GM12891 (cell line): ENCODE results near the gene SOX11.

Experiments
- DNase-seq: peaks from one replicate; pipeline ENCODE4 v3.0.0; 2011; ENCODE audit warnings: low spot score; ENCODE audit not compliant: insufficient read length
- FAIRE-seq: peaks from 2 replicates; lab custom pipeline; 2011; peaks lifted over from hg19 to GRCh38; lab: Jason Lieb, UNC
- PAX5 ChIP-seq: IDR thresholded peaks from 2 replicates; pipeline ENCODE4 v1.6.1; 2011; ENCODE audit warnings: low read length, moderate library complexity, mild to moderate bottlenecking; ENCODE audit not compliant: insufficient read depth, severe bottlenecking
- POLR2A ChIP-seq: IDR thresholded peaks from 2 replicates; pipeline ENCODE4 v1.6.1; 2011; ENCODE audit warnings: low read depth, low read length, control low read depth
- POLR2AphosphoS5 ChIP-seq: IDR thresholded peaks from 2 replicates; pipeline ENCODE4 v1.6.1; 2011; ENCODE audit warnings: low read depth, low read length, control low read depth
- POU2F2 ChIP-seq: IDR thresholded peaks from 2 replicates; pipeline ENCODE4 v1.6.1; 2011; ENCODE audit warnings: low read depth, mild to moderate bottlenecking, control low read depth, low read length, moderate library complexity
- SPI1 ChIP-seq: IDR thresholded peaks from 2 replicates; pipeline ENCODE4 v1.6.1; 2011; ENCODE audit warnings: low read depth, low read length, control low read depth
- TAF1 ChIP-seq: IDR thresholded peaks from 2 replicates; pipeline ENCODE4 v1.6.1; 2011; ENCODE audit warnings: low read depth, low read length, control low read depth

Gene SOX11

GRCh38 chr2:5734859-5735520, 42.8 kb downstream of the SOX11 start:
- TF ChIP-seq POU2F2, result no peak
- no peak for TF ChIP-seq PAX5
- no peak for TF ChIP-seq TAF1
- no peak for DNase-seq
- FAIRE-seq, result no peak

GRCh38 chr2:5735521-5735861, 43.3 kb downstream of the SOX11 start:
- FAIRE-seq (no peak), DNase-seq (no peak)
- TF ChIP-seq SPI1 (no peak), POLR2A (no peak), TAF1 (no peak), POLR2AphosphoS5 (no peak), POU2F2 (no peak), PAX5 (no peak)

GRCh38 chr2:5736050-5736449, 43.9 kb downstream of the SOX11 start:
- FAIRE-seq (no peak), DNase-seq (no peak)
- TF ChIP-seq SPI1 (no peak), POLR2AphosphoS5 (no peak), TAF1 (no peak), POU2F2 (no peak), POLR2A (no peak), PAX5 (no peak)

- no peak for FAIRE-seq
- TF ChIP-seq POLR2AphosphoS5, result no peak
- no peak for TF ChIP-seq POU2F2
- no peak for TF ChIP-seq SPI1
- TF ChIP-seq TAF1, result no peak
- no peak for TF ChIP-seq POLR2A
- no peak for TF ChIP-seq PAX5
Observed at GRCh38 chr2:5736886-5737285, 44.7 kb downstream of the SOX11 start.

GRCh38 chr2:5740053-5740452, 47.9 kb downstream of the SOX11 start:
- no peak for DNase-seq
- TF ChIP-seq POU2F2, result no peak
- TF ChIP-seq POLR2A, result no peak
- TF ChIP-seq SPI1, result no peak
- TF ChIP-seq PAX5, result no peak
- no peak for TF ChIP-seq POLR2AphosphoS5
- TF ChIP-seq TAF1, result no peak
- FAIRE-seq, result no peak

More at GRCh38 chr2:5736886-5737285, 44.7 kb downstream of the SOX11 start:
- no peak for DNase-seq

GRCh38 chr2:5740817-5741216, 48.6 kb downstream of the SOX11 start:
- DNase-seq (no peak), FAIRE-seq (no peak)
- no peak for TF ChIP-seq PAX5
- no peak for TF ChIP-seq POLR2AphosphoS5
- no peak for TF ChIP-seq POLR2A
- TF ChIP-seq POU2F2, result no peak
- no peak for TF ChIP-seq SPI1
- no peak for TF ChIP-seq TAF1

- TF ChIP-seq SPI1 (no peak), TAF1 (no peak), PAX5 (no peak), POLR2AphosphoS5 (no peak), POU2F2 (no peak), POLR2A (no peak)
- FAIRE-seq (no peak), DNase-seq (no peak)
Observed at GRCh38 chr2:5741242-5741641, 49.1 kb downstream of the SOX11 start.

GRCh38 chr2:5742126-5742525, 49.9 kb downstream of the SOX11 start:
- DNase-seq (no peak), FAIRE-seq (no peak)

GRCh38 chr2:5748391-5748790, 56.2 kb downstream of the SOX11 start:
- TF ChIP-seq POLR2AphosphoS5 (no peak), SPI1 (no peak), POLR2A (no peak), TAF1 (no peak)
- FAIRE-seq (no peak), DNase-seq (no peak)

More at GRCh38 chr2:5742126-5742525, 49.9 kb downstream of the SOX11 start:
- TF ChIP-seq POU2F2 (no peak), SPI1 (no peak), PAX5 (no peak), TAF1 (no peak), POLR2AphosphoS5 (no peak), POLR2A (no peak)

GRCh38 chr2:5748946-5749345, 56.8 kb downstream of the SOX11 start:
- no peak for TF ChIP-seq TAF1
- no peak for TF ChIP-seq POLR2A
- no peak for FAIRE-seq
- DNase-seq, result no peak
